Activated CD8-positive, alpha-beta memory T cell treated with anti-CD3 and anti-CD28 coated beads for 4 hours (primary cell): ENCODE results near the gene PRIM1.
A peak's percentile ranks its signal among the peaks of the same experiment; 100 is the strongest.
"Not testable (repeated sequence)": the region's sequence is repeated elsewhere in the genome, so short reads cannot be mapped to it uniquely, and the experiment has no call there.

Experiments used
- DNase-seq, 2 donors: peaks; one replicate each; pipeline ENCODE4 v3.0.0-alpha.2; 2020; ENCODE audit warnings: low read depth in 2 of 2

PRIM1 gene

DNA sequence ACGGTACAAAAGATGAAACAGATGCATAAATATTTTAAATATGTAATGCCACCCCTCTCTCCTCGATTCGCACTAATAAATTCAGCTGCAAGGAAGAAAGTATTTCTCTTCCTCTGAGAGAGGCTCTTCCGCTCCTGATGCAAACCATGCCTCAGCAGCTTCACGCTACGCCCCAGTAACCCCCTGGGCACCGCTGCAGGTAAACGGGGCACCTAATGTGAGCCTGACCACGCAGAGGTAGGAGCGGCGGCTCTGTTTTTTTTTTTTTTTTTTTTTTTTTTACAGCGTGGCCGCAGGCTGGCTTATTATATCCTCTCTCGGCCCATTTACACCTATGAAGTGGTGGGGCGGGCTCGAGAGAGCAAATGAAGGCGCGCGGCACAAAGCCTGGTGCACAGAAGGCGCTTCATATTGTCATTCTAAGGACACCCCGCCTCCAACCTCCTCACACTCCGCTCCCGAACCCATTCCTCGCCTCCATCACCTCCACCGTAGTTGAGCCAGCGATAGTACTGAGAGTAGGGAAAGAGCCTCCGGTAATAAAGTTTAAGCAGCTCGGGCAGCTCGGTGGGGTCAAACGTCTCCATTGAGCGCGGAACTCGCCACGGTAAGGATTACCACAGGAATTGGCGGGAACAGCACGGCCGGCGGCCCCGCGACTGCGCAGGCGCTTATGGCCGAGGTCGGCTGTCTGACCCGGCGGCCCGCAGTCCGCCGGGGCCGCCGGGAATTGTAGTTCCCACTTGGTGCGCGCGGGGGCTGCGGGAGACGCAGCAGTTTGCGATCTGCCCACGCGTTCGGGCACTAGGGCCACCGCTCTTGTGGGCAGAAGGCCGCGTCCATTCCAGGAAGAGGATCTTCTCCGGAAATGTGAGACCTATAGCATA lies at the start of gene PRIM1:
Gene PRIM1, minus strand, starts transcription at position 612 of the 887 bp plus-strand sequence. Its CDS starts 25 bp downstream, at position 587.
- peak; percentile 65 to 67 for DNase-seq

DNA sequence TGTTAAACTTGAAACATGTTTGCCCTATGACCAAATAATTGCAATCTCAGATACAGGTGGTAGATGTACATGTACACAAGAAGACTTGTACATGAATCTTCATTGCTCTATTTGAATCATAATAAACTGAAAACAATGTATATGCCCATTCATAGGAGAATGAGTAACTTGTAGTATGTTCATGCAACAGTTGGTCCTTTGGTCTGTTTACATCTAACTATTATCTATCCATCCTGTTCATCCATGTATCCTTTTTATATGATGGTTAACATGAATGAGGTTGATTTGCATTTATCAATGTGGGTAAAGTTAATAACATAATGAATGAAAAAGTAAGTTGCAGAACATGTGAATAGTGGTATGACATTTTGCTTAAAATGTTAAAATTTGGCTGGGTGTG lies 48.1 kb upstream of the PRIM1 start:
- DNase-seq = no peak

DNA sequence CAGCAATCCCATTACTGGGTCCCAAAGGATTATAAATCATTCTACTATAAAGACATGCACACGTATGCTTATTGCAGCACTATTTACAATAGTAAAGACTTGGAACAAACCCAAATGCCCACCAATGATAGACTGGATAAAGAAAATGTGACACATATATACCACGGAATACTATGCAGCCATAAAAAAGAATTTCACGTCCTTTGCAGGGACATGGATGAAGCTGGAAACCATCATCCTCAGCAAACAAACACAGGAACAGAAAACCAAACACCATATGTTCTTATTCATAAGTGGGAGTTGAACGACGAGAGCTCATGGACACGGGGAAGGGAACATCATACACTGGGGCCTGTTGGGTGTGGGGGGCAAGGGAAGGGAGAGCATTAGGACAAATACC lies 47.2 kb upstream of the PRIM1 start:
- not testable (repeated sequence) for DNase-seq

DNA sequence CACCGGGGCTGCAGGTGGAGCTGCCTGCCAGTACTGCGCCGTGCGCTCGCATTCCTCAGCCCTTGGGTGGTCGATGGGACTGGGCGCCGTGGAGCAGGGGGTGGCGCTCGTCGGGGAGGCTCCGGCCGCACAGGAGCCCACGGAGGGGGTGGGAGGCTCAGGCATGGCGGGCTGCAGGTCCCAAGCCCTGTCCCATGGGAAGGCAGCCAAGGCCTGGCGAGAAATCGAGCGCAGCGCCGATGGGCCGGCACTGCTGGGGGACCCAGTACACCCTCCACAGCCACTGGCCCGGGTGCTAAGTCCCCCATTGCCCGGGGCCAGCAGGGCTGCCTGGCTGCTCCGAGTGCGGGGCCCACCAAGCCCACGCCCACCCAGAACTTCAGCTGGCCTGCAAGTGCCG lies 43.7 kb upstream of the PRIM1 start:
- DNase-seq = not testable (repeated sequence)

DNA sequence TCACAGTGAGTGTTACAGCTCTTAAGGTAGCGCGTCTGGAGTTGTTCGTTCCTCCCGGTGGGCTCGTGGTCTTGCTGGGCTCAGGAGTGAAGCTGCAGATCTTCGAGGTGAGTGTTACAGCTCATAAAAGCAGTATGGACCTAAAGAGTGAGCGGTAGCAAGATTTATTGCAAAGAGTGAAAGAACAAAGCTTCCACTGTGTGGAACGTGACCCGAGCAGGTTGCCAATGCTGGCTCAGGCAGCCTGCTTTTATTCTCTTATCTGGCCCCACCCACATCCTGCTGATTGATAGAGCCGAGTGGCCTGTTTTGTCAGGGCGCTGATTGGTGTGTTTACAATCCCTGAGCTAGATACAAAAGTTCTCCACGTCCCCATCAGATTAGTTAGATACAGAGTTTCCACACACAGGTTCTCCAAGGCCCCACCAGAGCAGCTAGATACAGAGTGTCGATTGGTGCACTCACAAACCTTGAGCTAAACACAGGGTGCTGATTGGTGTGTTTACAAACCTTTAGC lies 43.0 kb upstream of the PRIM1 start:
- not testable (repeated sequence) for DNase-seq

DNA sequence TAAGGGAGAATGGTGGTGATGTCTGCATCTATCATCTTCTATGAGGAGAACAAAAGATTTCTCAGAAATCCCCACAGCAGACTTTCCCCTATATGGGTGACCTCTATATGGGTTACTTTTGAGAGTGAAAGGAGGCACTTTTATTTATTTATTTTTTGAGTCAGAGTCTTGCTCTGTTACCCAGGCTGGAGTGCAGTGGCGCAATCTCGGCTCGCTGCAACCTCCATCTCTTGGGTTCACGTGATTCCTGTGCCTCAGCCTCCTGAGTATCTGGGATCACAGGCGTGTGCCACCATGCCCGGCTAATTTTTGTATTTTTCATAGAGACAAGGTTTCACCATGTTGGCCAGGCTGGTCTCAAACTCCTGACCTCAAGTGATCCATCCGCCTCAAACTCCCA lies 41.0 kb upstream of the PRIM1 start:
- not testable (repeated sequence) for DNase-seq

DNA sequence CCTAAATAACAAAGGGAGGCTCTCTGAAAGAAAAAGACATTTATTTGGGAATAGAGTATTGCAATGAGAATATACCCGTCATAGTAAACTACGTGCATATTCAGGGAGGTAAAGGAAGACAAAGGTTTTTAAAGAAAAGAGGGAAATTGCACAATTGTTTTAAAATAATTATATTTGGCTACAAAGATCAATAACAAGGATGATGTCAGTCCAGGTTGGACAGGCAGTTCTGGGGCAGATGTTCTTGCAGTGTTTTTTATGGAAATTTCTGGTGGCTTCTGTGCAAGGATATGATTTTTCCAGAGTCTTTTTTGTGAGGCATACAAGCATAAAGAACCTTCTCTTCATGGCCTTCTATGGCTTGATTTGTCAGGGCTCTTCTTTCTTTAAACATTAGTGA lies 40.6 kb upstream of the PRIM1 start:
- DNase-seq = no peak

DNA sequence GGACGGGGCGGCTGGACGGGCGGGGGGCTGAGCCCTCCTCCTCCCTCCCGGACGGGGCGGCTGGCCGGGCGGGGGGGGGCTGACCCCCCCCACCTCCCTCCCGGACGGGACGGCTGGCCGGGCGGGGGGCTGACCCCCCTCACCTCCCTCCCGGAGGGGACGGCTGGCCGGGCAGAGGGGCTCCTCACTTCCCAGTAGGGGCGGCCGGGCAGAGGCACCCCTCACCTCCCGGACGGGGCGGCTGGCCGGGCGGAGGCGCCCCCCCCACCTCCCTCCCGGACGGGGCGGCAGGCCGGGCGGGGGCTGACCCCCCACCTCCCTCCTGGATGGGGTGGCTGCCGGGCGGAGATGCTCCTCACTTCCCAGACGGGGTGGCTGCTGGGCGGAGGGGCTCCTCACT lies 37.3 kb upstream of the PRIM1 start:
- not testable (repeated sequence) for DNase-seq

GRCh38 chr12:56787498-56787897 lies 35.4 kb upstream of the PRIM1 start:
- DNase-seq = no peak

- no peak for DNase-seq
These were observed 33.8 kb upstream of the PRIM1 start for GRCh38 chr12:56785874-56786273.

DNA sequence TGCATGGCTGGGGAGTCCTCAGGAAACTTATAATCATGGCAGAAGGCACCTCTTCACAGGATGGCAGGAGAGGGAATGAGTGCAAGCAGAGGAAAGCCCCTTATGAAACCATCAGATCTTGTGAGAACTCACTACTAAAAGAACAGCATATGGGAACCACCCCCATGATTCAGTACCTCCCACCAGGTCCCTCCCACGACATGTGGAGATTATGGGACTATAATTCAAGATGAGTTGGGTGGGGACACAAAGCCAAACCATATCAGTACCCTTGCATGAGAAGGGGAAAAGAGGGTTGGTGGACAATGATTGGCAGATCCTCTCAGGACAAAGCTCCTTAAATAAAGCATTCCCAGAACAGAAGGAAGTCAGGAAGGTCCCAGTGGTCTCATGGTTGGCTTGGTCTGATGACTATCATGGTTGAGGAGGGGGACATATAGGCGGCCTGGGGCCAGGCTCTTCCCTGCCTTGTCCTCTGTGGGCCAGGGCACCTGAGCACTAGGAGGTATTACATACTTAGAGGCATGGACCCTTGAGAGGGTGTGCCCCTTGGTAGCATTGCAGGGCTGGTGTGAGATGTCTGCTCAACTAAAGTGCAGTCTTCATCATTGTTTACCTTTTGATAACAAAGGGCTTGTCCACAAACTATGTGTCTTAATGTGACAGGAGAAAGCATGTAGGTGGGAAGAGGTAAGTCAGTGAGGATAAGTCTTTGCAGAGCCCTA lies 33.2 kb upstream of the PRIM1 start:
- DNase-seq = no peak

GRCh38 chr12:56781726-56782125 lies 29.6 kb upstream of the PRIM1 start:
- DNase-seq = no peak

DNA sequence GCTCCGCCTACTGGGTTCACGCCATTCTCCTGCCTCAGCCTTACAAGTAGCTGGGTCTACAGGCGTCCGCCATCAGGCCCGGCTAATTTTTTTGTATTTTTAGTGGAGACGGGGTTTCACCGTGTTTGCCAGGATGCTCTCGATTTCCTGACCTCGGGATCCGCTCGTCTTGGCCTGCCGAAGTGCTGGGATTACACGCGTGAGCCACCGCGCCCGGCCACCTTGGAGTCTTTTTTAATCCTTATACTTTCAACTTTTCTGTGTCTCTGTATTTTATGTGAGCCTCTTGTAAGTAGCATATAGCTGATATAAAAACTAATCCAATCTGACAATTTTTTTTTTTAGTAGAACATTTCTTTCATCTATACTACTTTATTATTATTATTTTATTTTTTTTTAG lies 26.6 kb upstream of the PRIM1 start:
- no peak for DNase-seq

GRCh38 chr12:56776654-56777053 lies 24.5 kb upstream of the PRIM1 start:
- no peak for DNase-seq

- DNase-seq = no peak
These were observed 23.5 kb upstream of the PRIM1 start for GRCh38 chr12:56775638-56776037.

DNA sequence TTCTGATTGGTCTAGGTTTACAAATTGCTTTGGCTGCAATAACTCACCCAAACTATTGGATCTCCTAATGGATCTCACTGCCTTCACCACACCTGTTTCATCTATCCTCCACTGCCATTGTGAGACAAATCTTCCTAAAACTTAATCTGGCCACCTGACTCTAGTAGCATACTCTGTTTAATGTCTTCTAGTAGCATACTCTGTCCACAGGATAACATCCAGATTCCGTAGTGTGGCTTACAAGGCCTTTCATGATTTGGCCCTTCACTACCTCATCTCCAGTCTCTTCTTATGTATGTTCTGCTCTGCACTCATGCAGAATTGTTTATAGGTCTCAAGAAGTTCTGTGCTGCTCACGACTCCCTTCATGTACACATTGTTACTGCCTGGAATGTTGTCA lies 21.0 kb upstream of the PRIM1 start:
- no peak for DNase-seq

DNA sequence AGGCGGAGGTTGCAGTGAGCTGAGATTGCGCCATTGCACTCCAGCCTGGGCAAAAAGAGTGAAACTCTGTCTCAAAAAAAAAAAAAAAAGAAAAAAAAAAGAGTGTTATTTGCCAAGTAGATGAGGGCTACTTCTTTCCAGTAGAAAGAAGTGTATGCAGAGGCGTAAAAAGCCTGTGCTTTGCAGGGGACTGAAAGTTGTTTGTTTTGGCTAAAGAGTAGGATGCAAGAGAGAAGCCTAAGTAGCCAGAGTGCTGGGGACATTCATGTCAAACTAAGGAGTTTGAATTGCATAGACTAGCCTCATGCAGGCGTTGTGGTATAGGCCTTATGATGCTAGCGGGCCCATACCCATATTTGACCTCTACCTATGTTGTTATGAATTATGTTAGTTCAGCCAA lies 20.5 kb upstream of the PRIM1 start:
- no peak for DNase-seq

DNA sequence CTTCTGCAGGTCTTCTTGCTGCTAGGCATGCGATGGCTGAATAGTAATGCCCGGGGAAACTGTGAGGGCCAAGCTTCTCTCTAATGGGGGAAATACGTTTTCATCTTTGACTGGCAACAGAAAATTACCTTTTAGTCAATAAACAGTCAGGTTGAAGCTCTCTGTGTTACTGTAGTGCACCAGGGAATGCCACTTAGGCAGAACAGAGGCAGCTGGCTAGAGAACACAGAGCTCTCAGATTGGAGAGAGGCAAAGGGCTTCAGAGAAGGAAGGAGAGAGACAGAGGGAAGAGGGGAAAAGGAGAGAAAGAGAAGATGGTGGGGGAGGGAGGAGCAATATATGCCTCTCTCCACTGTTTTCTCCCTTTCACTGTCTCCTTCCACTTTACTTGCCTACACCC lies 17.7 kb upstream of the PRIM1 start:
- no peak for DNase-seq

DNA sequence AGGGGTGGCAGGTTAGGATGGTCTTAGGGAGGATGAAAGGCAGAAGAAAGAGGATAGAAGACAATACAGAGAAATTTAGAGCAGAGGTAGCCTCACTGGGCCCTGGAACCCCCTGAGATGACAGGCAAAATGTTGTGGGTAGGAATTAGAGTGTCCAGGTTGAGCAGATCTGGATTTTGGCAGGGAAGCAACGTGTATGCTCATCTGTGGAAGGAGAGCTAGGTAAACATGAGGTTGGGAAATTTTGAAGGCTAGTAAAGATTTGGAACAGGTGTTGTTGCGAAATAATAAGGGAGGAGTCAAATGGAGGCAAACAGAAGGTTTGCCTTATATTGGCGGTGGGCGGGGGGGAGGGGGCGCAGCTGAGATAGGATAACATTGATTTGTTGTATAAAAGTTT lies 16.3 kb upstream of the PRIM1 start:
- DNase-seq = no peak

- no peak for DNase-seq
These were observed 14.4 kb upstream of the PRIM1 start for GRCh38 chr12:56766535-56766934.

GRCh38 chr12:56763753-56764657 lies 11.9 kb upstream of the PRIM1 start:
- DNase-seq = no peak

GRCh38 chr12:56761812-56762211 lies 9.7 kb upstream of the PRIM1 start:
- no peak for DNase-seq
